Right lung (tissue), 10 donors: ENCODE measurements around the gene SPATA31A6. TPM values are rescaled to one million over a fixed set of nuclear protein-coding genes. Genes with fewer than 3 reads are reported as not detected.
"Not testable (repeated sequence)": the region's sequence is repeated elsewhere in the genome, so short reads cannot be mapped to it uniquely, and the experiment has no call there.

Experiments used
- DNase-seq, 2 donors: peaks; one replicate each; pipeline ENCODE4 v3.0.0-alpha.2; 2013
- long read RNA-seq, 8 donors: transcript quantifications; one replicate each; lab custom pipeline, GENCODE V29; 2026
- polyA plus RNA-seq, 5 donors: library from polyadenylated mRNA; unstranded; fragments of 120-200 nt; gene quantifications; one replicate each; pipeline versions ENCODE4 v1.2.1 to v1.2.3, GENCODE V29; 2013; ENCODE audit warnings: inconsistent platforms in 1 of 5, low replicate concordance in 1 of 5; ENCODE audit not compliant: insufficient read length in 5 of 5, insufficient read depth in 1 of 5

SPATA31A6 gene
- polyA plus RNA-seq: not detected
- long read RNA-seq, donor 1: 0 reads
- long read RNA-seq, donor 2: 0 reads
- long read RNA-seq, donor 3: 0 reads
- long read RNA-seq, donor 4: 0 reads
- long read RNA-seq, donor 5: 0 reads
- long read RNA-seq, donor 6: 0 reads
- long read RNA-seq, donor 7: 0 reads
- long read RNA-seq, donor 8: 0 reads

GRCh38 chr9:42183359-42183758, at the start of gene SPATA31A6:
Gene SPATA31A6, plus strand, starts transcription at chr9:42183659. Its CDS starts 29 bp downstream, at chr9:42183688.
- DNase-seq: not testable (repeated sequence)

GRCh38 chr9:42160299-42160698, 23.2 kb upstream of the SPATA31A6 start:
- DNase-seq: peak; percentile 0 to 3

- DNase-seq: not testable (repeated sequence)
These were observed 36.4 kb downstream of the SPATA31A6 start for GRCh38 chr9:42219861-42220260.

GRCh38 chr9:42223230-42223629, 39.8 kb downstream of the SPATA31A6 start:
- DNase-seq: not testable (repeated sequence)

- not testable (repeated sequence) for DNase-seq
These were observed 49.6 kb downstream of the SPATA31A6 start for GRCh38 chr9:42233031-42233430.

GRCh38 chr9:42234610-42235009, 51.2 kb downstream of the SPATA31A6 start:
- DNase-seq: not testable (repeated sequence)

- not testable (repeated sequence) for DNase-seq
These were observed 52.0 kb downstream of the SPATA31A6 start for GRCh38 chr9:42235352-42235991.

- not testable (repeated sequence) for DNase-seq
These were observed 52.6 kb downstream of the SPATA31A6 start for GRCh38 chr9:42236097-42236496.

- not testable (repeated sequence) for DNase-seq
These were observed 53.9 kb downstream of the SPATA31A6 start for GRCh38 chr9:42237381-42237780.

- not testable (repeated sequence) for DNase-seq
These were observed 55.4 kb downstream of the SPATA31A6 start for GRCh38 chr9:42238862-42239261.

Other genes starting within 250 kb of the SPATA31A6 start
- 10 to 100 TPM in 2 of 5 donors, 1 to 10 TPM in 3; 3.6 to 14.1 (median 9.6) TPM for gene CNTNAP3B, start 54.2 kb upstream of the SPATA31A6 start, polyA plus RNA-seq